ENCODE data around the gene PLA2G2A. TPM values are rescaled to one million over a fixed set of nuclear protein-coding genes. Genes with fewer than 3 reads are reported as not detected.

The PLA2G2A gene
- total RNA-seq, 1 donor from 2014 or later: not detected

- DNase-seq (ENCODE audit: low read depth): no peak
- H3K4me3 ChIP-seq (ENCODE audit: low read depth, low read length): no peak overlapping the region
- TF ChIP-seq CTCF (conservative IDR thresholded peaks at IDR 0.05; ENCODE audit: low read depth, low read length): no peak
These were observed 33.5 kb downstream of the PLA2G2A start for GRCh38 chr1:19945914-19946313.

- no peak for DNase-seq (ENCODE audit: low read depth)
- H3K4me3 ChIP-seq (ENCODE audit: low read depth, low read length): no peak overlapping the region
- TF ChIP-seq CTCF (conservative IDR thresholded peaks at IDR 0.05; ENCODE audit: low read depth, low read length): no peak
These were observed 36.8 kb downstream of the PLA2G2A start for GRCh38 chr1:19942657-19943056.

- no peak for DNase-seq (ENCODE audit: low read depth)
- H3K4me3 ChIP-seq (ENCODE audit: low read depth, low read length): no peak overlapping the region
- no peak for TF ChIP-seq CTCF (conservative IDR thresholded peaks at IDR 0.05; ENCODE audit: low read depth, low read length)
These were observed 37.3 kb downstream of the PLA2G2A start for GRCh38 chr1:19942088-19942487.

GRCh38 chr1:19941206-19941568, 38.2 kb downstream of the PLA2G2A start:
- no peak for TF ChIP-seq CTCF (conservative IDR thresholded peaks at IDR 0.05; ENCODE audit: low read depth, low read length)
- no peak overlapping the region for H3K4me3 ChIP-seq (ENCODE audit: low read depth, low read length)
- no peak for DNase-seq (ENCODE audit: low read depth)

GRCh38 chr1:19940486-19941205, 38.8 kb downstream of the PLA2G2A start:
- no peak for DNase-seq (ENCODE audit: low read depth)
- no peak overlapping the region for H3K4me3 ChIP-seq (ENCODE audit: low read depth, low read length)
- no peak for TF ChIP-seq CTCF (conservative IDR thresholded peaks at IDR 0.05; ENCODE audit: low read depth, low read length)

GRCh38 chr1:19938472-19938871, 40.9 kb downstream of the PLA2G2A start:
- no peak for DNase-seq (ENCODE audit: low read depth)
- no peak for TF ChIP-seq CTCF (conservative IDR thresholded peaks at IDR 0.05; ENCODE audit: low read depth, low read length)
- no peak overlapping the region for H3K4me3 ChIP-seq (ENCODE audit: low read depth, low read length)

- no peak for DNase-seq (ENCODE audit: low read depth)
- TF ChIP-seq CTCF (conservative IDR thresholded peaks at IDR 0.05; ENCODE audit: low read depth, low read length): no peak
- H3K4me3 ChIP-seq (ENCODE audit: low read depth, low read length): no peak overlapping the region
These were observed 43.2 kb downstream of the PLA2G2A start for GRCh38 chr1:19936061-19936750.

Measured in epithelial cell of proximal tubule (primary cell).